OCI-LY7 (cell line): Measurements from ENCODE around the gene KLK7. TPM values are rescaled to one million over a fixed set of nuclear protein-coding genes. Genes with fewer than 3 reads are reported as not detected.

Experiments
- BruUV-seq: library from RNA; stranded (reverse); fragments of 400-500 nt; replicated peaks from 2 replicates; lab custom pipeline; 2021; lab: Mats Ljungman, UMichigan
- CTCF ChIA-PET: fragments of 300-600 bp; sonication (Branson Sonifier 250); formaldehyde crosslinking; loops from one replicate; lab custom pipeline; 2022; ENCODE audit warnings: antibody characterized with exemption; ENCODE audit not compliant: unreplicated experiment; lab: Charles Lee
- POLR2A ChIA-PET: fragments of 300-600 bp; sonication (Branson Sonifier 250); formaldehyde crosslinking; loops from one replicate; lab custom pipeline; 2022; ENCODE audit warnings: antibody characterized with exemption; lab: Charles Lee
- DNase-seq: peaks from one replicate; pipeline ENCODE4 v3.0.0-alpha.2; 2015; ENCODE audit warnings: low spot score
- H2AFZ ChIP-seq: fragments of 200-600 bp; sonication (generic), shearing (Covaris generic); 2 replicates; pipeline ENCODE4 v1.6.1; 2014; ENCODE audit warnings: mild to moderate bottlenecking, antibody characterized with exemption, low read length, moderate library complexity
- H3K27ac ChIP-seq: fragments of 200-600 bp; sonication (generic); 2 replicates; pipeline ENCODE4 v1.5.1; 2014; ENCODE audit warnings: mixed run types, low read depth, mild to moderate bottlenecking, moderate library complexity, low read length, inconsistent platforms; ENCODE audit not compliant: poor library complexity, severe bottlenecking
- H3K36me3 ChIP-seq: fragments of 200-600 bp; sonication (generic); 2 replicates; pipeline ENCODE4 v1.6.1; 2014; ENCODE audit warnings: mild to moderate bottlenecking, antibody characterized with exemption, low read length, moderate library complexity, mixed read lengths; ENCODE audit not compliant: insufficient read depth
- H3K4me1 ChIP-seq: fragments of 200-600 bp; sonication (generic); 2 replicates; pipeline ENCODE4 v1.5.1; 2014; ENCODE audit warnings: mild to moderate bottlenecking, low read length; ENCODE audit not compliant: insufficient read depth, poor library complexity, severe bottlenecking
- H3K4me2 ChIP-seq: fragments of 200-600 bp; sonication (generic); 2 replicates; pipeline ENCODE4 v1.6.1; 2014; ENCODE audit warnings: mild to moderate bottlenecking, low read length
- H3K4me3 ChIP-seq: fragments of 200-600 bp; sonication (generic); 2 replicates; pipeline ENCODE4 v1.5.1; 2014; ENCODE audit warnings: mild to moderate bottlenecking, low read depth, low read length; ENCODE audit not compliant: poor library complexity, severe bottlenecking
- H3K79me2 ChIP-seq: fragments of 200-600 bp; sonication (generic); 2 replicates; pipeline ENCODE4 v1.6.1; 2016; ENCODE audit warnings: low read depth, mild to moderate bottlenecking, low read length, moderate library complexity, mixed read lengths; ENCODE audit not compliant: insufficient read depth
- H3K9me2 ChIP-seq: fragments of 200-600 bp; sonication (generic); 2 replicates; pipeline ENCODE4 v1.6.1; 2016; ENCODE audit warnings: mild to moderate bottlenecking, low read length, mixed read lengths; ENCODE audit not compliant: insufficient read depth
- H3K9me3 ChIP-seq: fragments of 200-600 bp; sonication (generic); 2 replicates; pipeline ENCODE4 v1.6.1; 2014; ENCODE audit warnings: mild to moderate bottlenecking, mixed run types, low read length, mixed read lengths
- H4K20me1 ChIP-seq: fragments of 200-600 bp; sonication (generic); 2 replicates; pipeline ENCODE4 v1.6.1; 2014; ENCODE audit warnings: mild to moderate bottlenecking, antibody characterized with exemption, low read length, moderate library complexity, mixed read lengths; ENCODE audit not compliant: insufficient read depth
- CTCF ChIP-seq: fragments of 200-600 bp; sonication (generic); conservative IDR thresholded peaks from 2 replicates; pipeline ENCODE4 v1.5.1; 2014; ENCODE audit warnings: mild to moderate bottlenecking, antibody characterized with exemption, low read length, moderate library complexity, mixed read lengths
- EZH2phosphoT487 ChIP-seq: fragments of 200-600 bp; sonication (generic); IDR thresholded peaks from 2 replicates; pipeline ENCODE4 v1.6.1; 2018; ENCODE audit warnings: low read depth, borderline replicate concordance, mild to moderate bottlenecking, mixed run types, antibody characterized with exemption, low read length, moderate library complexity, mixed read lengths
- intact Hi-C: fragments of 100-400 bp; cut with micrococcal nuclease; formaldehyde crosslinking; loops from one replicate; pipeline ENCODE4 v1.10.0; 2022; ENCODE audit not compliant: unreplicated experiment
- total RNA-seq, 2 experiments: library from RNA; depleted of rRNA in 1 of 2; stranded (reverse); fragments of >200 nt in 1 of 2; shearing (Covaris generic) in 1 of 2; gene quantifications; 2 replicates each; pipeline ENCODE4 v1.2.3, GENCODE V29; 2014 to 2022

The KLK7 gene
- total RNA-seq, 2 experiments from 2014 or later, result not detected

DNA sequence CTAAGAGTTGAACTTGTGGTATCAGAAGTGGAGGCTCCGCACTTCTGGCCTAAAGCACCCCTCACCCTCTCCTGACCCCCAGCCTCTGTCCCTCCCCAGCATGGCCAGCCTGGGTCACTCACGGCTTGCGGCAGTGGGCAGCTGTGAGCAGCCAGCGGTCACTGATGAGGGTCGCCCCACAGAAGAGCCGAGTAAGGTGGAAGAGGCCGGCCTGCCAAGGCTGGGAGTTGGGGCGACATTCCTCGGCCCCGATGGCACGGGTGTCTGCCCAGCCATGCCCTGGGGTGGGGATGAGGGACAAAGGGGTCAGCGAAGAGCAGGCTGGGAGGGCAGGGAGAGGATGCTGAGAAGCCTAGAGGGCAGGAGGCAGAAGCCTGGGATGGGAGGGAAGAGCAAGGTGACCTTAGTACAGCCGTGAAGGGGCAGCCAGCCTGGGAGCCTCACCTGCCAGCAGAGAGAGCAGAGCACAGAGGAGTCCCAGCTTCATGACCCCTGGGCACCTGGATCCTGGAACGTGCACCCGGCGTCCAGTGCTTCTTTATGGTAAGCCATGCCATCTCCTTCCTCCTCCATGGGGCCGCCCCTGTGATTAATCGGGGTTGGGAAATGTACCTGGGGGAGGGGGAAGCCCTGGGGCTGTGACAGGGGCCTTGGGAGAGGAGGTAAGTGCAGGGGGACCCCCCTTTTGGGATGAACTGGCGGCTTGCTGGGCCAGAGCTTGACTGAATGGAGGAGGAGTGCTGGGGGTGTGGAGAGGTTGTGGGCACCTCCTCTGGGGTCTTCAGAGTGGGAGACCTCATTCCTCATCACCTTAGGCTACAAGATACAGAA, 25.6 kb upstream of the KLK7 start:
- H2AFZ ChIP-seq, result no peak overlapping the region
- DNase-seq, result no peak
- intact Hi-C loops, result no loop called here
- H4K20me1 ChIP-seq, result no peaks in the 10 kb centered on the region
- no TSS peak for BruUV-seq
- no peak overlapping the region for H3K4me3 ChIP-seq
- H3K4me2 ChIP-seq, result no peak overlapping the region
- no peak overlapping the region for H3K27ac ChIP-seq
- no peaks in the 10 kb centered on the region for H3K79me2 ChIP-seq
- no peak for TF ChIP-seq EZH2phosphoT487
- no peak for TF ChIP-seq CTCF
- no peaks in the 10 kb centered on the region for H3K36me3 ChIP-seq
- no peaks in the 10 kb centered on the region for H3K9me3 ChIP-seq
- ChIA-PET CTCF (no interaction called here), POLR2A (no interaction called here)
- H3K4me1 ChIP-seq, result no peaks in the 10 kb centered on the region
- H3K9me2 ChIP-seq, result no peaks in the 10 kb centered on the region

- no peaks in the 10 kb centered on the region for H3K36me3 ChIP-seq
- BruUV-seq, result no TSS peak
- POLR2A ChIA-PET, result no interaction called here
These were observed 23.8 kb upstream of the KLK7 start for GRCh38 chr19:51007488-51007887.

More at GRCh38 chr19:51007488-51007887, 23.8 kb upstream of the KLK7 start:
- no peaks in the 10 kb centered on the region for H4K20me1 ChIP-seq
- H3K4me1 ChIP-seq, result no peaks in the 10 kb centered on the region
- no peaks in the 10 kb centered on the region for H3K9me3 ChIP-seq
- no peak overlapping the region for H3K4me3 ChIP-seq
- H3K79me2 ChIP-seq, result no peaks in the 10 kb centered on the region
- no peak for DNase-seq
- H3K9me2 ChIP-seq, result no peaks in the 10 kb centered on the region
- intact Hi-C loops, result no loop called here
- TF ChIP-seq CTCF (no peak), EZH2phosphoT487 (no peak)
- H3K27ac ChIP-seq, result no peak overlapping the region
- CTCF ChIA-PET, result no interaction called here
- no peak overlapping the region for H3K4me2 ChIP-seq
- no peak overlapping the region for H2AFZ ChIP-seq
